Measurements from ENCODE around the gene B4GALT1. TPM values are rescaled to one million over a fixed set of nuclear protein-coding genes. Genes with fewer than 3 reads are reported as not detected.

The B4GALT1 gene
- total RNA-seq, 1 experiment from 2014 or later, result 121 TPM

GRCh38 chr9:33135031-33135461 lies 32.1 kb downstream of the B4GALT1 start:
- TF ChIP-seq, protein P1, sequence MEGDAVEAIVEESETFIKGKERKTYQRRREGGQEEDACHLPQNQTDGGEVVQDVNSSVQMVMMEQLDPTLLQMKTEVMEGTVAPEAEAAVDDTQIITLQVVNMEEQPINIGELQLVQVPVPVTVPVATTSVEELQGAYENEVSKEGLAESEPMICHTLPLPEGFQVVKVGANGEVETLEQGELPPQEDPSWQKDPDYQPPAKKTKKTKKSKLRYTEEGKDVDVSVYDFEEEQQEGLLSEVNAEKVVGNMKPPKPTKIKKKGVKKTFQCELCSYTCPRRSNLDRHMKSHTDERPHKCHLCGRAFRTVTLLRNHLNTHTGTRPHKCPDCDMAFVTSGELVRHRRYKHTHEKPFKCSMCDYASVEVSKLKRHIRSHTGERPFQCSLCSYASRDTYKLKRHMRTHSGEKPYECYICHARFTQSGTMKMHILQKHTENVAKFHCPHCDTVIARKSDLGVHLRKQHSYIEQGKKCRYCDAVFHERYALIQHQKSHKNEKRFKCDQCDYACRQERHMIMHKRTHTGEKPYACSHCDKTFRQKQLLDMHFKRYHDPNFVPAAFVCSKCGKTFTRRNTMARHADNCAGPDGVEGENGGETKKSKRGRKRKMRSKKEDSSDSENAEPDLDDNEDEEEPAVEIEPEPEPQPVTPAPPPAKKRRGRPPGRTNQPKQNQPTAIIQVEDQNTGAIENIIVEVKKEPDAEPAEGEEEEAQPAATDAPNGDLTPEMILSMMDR (IDR thresholded peaks at IDR 0.05; ENCODE audit: insufficient read depth in 1 of 2, low read depth in 1 of 2, low read length in 1 of 2, severe bottlenecking in 1 of 2, unreplicated experiment in 1 of 2), result no peak
- ChIA-PET POLR2A (no interaction called here), CTCF (no interaction called here)
- Mint-ChIP-seq H3K27me3 (ENCODE audit: insufficient read depth, unreplicated experiment) (no peaks in the 10 kb centered on the region), H3K27ac (ENCODE audit: unreplicated experiment) (no peak overlapping the region), H3K4me3 (ENCODE audit: unreplicated experiment) (no peak overlapping the region), H3K9me3 (ENCODE audit: unreplicated experiment) (no peaks in the 10 kb centered on the region), H3K4me1 (ENCODE audit: low read depth, unreplicated experiment) (peaks cover 45% of the 10 kb centered on the region), H3K36me3 (ENCODE audit: insufficient read depth, unreplicated experiment) (peaks cover 51% of the 10 kb centered on the region)
- Histone ChIP-seq H3K9me3 (no peaks in the 10 kb centered on the region), H3K27me3 (replicated peaks; ENCODE audit: control insufficient read depth, insufficient read depth, low read length) (no peaks in the 10 kb centered on the region), H3K36me3 (ENCODE audit: control insufficient read depth, insufficient read depth, low read length) (peaks cover 2% of the 10 kb centered on the region; the same call in 1 of the 2 replicates), H3K4me1 (peaks cover 40% of the 10 kb centered on the region), H3K4me3 (ENCODE audit: low read depth, low read length) (no peak overlapping the region)
- intact Hi-C loops (cut with micrococcal nuclease; ENCODE audit: unreplicated experiment), result no loop called here
- DNase-seq, result no peak
- BruUV-seq (replicated peaks), result no TSS peak

DNA sequence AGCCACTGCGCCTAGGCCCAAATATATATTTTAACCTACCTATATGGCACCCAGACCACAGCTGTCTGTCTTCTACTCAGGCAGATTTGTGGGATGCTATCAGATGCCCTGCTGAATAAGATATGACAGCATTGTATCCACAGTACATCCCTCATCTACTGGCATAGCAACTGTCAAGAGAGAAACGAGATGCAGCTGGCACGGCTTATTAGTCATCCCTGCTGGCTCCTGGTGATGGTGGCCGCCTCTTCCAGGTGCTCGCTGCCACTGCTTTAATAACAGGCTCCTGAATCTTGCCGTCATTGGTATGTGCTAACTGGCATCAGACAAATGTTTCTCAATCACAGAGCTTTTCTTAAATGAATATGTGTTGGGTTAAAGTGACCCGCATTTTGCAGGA lies 34.0 kb downstream of the B4GALT1 start:
- intact Hi-C loops (cut with micrococcal nuclease; ENCODE audit: unreplicated experiment), result no loop called here
- peaks cover 57% of the 10 kb centered on the region for H3K4me1 Mint-ChIP-seq (ENCODE audit: low read depth, unreplicated experiment)
- H3K36me3 Mint-ChIP-seq (ENCODE audit: insufficient read depth, unreplicated experiment), result peaks cover 60% of the 10 kb centered on the region

DNA sequence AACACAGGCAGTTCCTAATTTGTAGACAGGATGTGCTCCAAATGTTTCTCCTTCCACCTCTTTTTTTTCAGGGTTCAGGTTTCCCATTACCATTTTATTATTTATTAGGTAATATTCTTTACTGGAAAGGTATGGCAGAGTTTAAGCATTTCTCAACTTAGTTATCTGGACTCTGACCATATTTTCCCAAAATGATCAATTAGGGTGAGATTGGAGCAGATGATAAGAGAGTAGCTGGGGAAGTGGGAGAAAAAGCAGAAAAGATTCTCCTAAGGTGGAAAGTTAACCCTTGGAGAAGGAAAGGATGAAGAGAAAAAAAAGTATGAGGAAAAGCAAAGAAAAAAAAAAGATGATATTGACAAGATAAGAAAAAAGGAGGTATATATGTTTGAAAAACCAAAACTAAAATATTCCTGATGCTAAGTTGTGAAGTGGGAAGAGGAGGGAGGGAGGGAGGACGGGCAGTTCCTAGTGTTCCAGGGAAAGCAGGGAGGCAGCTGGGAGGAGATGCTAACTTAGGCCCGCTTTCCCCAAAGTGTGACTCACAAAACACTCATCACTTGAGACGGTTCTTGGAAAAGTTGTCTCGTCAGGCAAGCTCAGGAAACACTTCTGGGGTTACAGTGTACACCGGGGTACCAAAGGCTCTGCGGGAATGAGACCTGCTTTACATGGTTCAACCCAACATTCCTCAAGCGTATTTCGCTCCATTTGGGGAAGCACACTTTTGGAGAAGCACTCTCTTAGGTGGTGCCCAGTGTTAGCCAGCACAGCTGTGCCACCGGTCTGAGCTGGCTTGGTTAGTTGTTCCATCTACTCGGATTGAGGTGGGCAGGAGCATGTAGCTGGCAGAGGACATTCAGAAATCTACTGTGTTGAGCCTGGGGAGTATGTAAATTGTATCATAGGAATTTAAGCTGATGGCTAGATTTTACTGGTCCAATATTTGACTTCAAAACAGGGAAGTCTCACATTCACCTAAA lies 35.1 kb downstream of the B4GALT1 start:
- peaks cover 57% of the 10 kb centered on the region for H3K4me1 ChIP-seq
- Mint-ChIP-seq H3K9me3 (ENCODE audit: unreplicated experiment) (no peaks in the 10 kb centered on the region), H3K27ac (ENCODE audit: unreplicated experiment) (peak overlapping the region; percentile 97), H3K4me3 (ENCODE audit: unreplicated experiment) (peak overlapping the region; percentile 16), H3K27me3 (ENCODE audit: insufficient read depth, unreplicated experiment) (no peaks in the 10 kb centered on the region), H3K36me3 (ENCODE audit: insufficient read depth, unreplicated experiment) (peaks cover 70% of the 10 kb centered on the region), H3K4me1 (ENCODE audit: low read depth, unreplicated experiment) (peaks cover 64% of the 10 kb centered on the region)
- intact Hi-C loops (cut with micrococcal nuclease; ENCODE audit: unreplicated experiment), result loop anchor here (1.0 to 2.0 kb wide), 4 partner anchors 29 to 51 kb away; no protein-coding TSS in a partner anchor
- no peak for DNase-seq
- POLR2A ChIA-PET, result no interaction called here
- CTCF ChIA-PET, result interaction anchor here (1.3 kb wide), 1 partner anchor 29 kb away, joined by 3 read pairs; no protein-coding TSS in a partner anchor
- TF ChIP-seq, protein P1 (IDR thresholded peaks at IDR 0.05; ENCODE audit: insufficient read depth in 1 of 2, low read depth in 1 of 2, low read length in 1 of 2, severe bottlenecking in 1 of 2, unreplicated experiment in 1 of 2), result no peak
- no peaks in the 10 kb centered on the region for H3K27me3 ChIP-seq (replicated peaks; ENCODE audit: control insufficient read depth, insufficient read depth, low read length)
- no TSS peak for BruUV-seq (replicated peaks)
- H3K9me3 ChIP-seq, result no peaks in the 10 kb centered on the region
- no peak overlapping the region for H3K4me3 ChIP-seq (ENCODE audit: low read depth, low read length)
- peaks cover 4% of the 10 kb centered on the region; the same call in 1 of the 2 replicates for H3K36me3 ChIP-seq (ENCODE audit: control insufficient read depth, insufficient read depth, low read length)

More for the DNA sequence above, 34.0 kb downstream of the B4GALT1 start:
- peaks cover 51% of the 10 kb centered on the region for H3K4me1 ChIP-seq
- Mint-ChIP-seq H3K27ac (ENCODE audit: unreplicated experiment) (peak overlapping the region; percentile 55), H3K4me3 (ENCODE audit: unreplicated experiment) (no peak overlapping the region), H3K9me3 (ENCODE audit: unreplicated experiment) (no peaks in the 10 kb centered on the region), H3K27me3 (ENCODE audit: insufficient read depth, unreplicated experiment) (no peaks in the 10 kb centered on the region)
- no peak for DNase-seq
- H3K27me3 ChIP-seq (replicated peaks; ENCODE audit: control insufficient read depth, insufficient read depth, low read length), result no peaks in the 10 kb centered on the region
- CTCF ChIA-PET, result no interaction called here
- POLR2A ChIA-PET, result no interaction called here
- no peaks in the 10 kb centered on the region for H3K9me3 ChIP-seq
- peaks cover 2% of the 10 kb centered on the region; the same call in 1 of the 2 replicates for H3K36me3 ChIP-seq (ENCODE audit: control insufficient read depth, insufficient read depth, low read length)
- no TSS peak for BruUV-seq (replicated peaks)
- H3K4me3 ChIP-seq (ENCODE audit: low read depth, low read length), result no peak overlapping the region
- TF ChIP-seq, protein P1 (IDR thresholded peaks at IDR 0.05; ENCODE audit: insufficient read depth in 1 of 2, low read depth in 1 of 2, low read length in 1 of 2, severe bottlenecking in 1 of 2, unreplicated experiment in 1 of 2), result no peak

Data from Caco-2 (cell line).